ENCODE measurements around the gene CTSA.
"Not testable (repeated sequence)": the region's sequence is repeated elsewhere in the genome, so short reads cannot be mapped to it uniquely, and the experiment has no call there.

The CTSA gene

DNA sequence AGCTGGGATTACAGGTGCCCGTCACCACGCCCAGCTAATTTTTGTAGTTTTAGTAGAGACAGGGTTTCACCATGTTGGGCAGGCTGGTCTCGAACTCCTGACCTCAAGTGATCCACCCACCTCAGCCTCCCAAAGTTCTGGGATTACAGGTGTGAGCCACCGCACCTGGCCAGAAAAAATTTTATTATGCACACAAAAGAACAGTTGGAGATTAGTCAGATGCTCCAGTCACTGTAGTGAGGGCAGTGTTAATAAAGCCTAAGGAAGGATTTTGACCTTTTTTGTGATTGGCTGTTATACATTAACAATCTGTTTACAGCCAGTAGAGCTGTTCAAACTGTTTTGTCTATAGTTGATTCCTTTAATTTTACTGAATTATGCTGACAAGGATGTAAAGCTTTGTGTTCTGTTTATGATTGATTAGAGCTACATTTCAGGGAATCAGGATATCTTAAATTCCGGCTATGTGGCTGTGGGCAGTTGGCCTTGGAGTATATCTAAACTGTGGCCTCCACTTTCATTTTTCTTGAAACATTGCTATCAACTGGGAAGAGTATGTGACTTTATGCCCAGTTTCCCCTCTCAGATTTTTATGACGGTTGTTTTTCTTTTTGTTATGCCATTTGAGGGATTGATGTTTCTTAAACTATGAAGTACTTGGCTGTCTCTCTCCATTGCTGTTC lies 23.9 kb upstream of the CTSA start:
- no peak for DNase-seq

DNA sequence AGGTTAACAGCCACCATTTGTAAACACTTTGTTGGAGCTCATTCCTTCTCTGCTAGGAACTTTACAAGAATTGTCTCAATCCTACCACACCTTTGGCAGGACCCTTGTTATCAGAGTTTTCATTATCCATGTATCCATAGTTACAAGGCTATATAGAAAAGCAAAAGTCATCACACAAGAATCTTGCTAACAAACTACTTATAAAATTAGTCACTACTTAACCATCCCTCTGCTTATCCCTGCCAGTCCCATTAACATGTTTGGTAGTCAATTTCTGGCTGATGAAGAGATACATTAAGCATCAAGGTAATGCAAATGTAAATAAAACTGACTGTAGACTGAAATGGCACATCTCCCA lies 23.3 kb upstream of the CTSA start:
- no peak for DNase-seq

DNA sequence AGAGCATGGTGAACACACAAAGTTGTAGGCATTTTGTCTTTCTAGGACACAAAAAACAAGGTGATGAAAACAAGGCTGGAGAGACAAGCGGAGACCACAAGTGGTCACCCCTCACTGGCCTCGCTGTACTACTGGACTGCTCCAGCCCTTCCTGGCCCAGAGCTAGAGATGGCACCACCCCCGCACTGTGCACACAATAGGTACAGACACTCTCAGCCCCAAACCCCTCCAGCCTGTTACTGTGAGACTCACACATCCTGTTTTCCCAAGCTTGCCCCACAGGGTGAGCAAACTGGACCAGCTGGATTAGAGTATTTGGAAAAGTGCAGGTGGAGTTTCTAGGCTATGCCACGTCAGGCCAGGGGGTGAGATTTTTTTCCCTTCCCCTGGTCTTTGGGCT lies 18.5 kb upstream of the CTSA start:
- no peak for DNase-seq

DNA sequence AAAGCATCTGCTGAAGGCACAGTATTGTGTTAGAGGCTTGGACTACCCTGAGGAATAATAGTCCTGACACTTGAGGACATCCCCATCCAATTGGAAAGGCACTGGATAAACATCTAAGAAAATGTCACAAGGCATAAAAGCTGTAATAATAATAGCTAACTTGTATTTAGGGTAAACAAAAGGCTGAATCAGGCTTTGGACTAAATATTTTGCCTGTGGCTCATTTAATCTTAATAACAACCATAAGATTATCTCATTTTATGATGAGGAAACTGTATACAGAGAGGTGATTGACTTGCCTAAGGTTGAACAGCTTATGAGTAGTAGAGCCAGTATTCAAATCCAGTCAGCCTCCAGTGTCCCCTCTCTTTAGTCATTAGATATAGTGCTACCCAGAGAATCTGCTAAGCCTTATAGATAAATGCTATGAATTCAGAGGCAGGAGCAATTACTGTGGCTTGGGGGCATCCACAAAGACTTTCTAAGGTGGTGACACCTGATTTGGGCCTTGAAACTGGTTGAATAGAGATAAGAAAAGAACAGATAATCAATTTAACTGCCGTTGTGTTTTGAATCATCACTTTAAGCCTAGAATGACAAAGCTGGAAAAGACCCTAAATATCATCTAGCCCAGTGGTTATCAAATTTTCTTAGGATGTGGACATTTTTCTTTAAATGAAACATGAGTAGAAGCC lies 17.6 kb upstream of the CTSA start:
- DNase-seq = no peak

DNA sequence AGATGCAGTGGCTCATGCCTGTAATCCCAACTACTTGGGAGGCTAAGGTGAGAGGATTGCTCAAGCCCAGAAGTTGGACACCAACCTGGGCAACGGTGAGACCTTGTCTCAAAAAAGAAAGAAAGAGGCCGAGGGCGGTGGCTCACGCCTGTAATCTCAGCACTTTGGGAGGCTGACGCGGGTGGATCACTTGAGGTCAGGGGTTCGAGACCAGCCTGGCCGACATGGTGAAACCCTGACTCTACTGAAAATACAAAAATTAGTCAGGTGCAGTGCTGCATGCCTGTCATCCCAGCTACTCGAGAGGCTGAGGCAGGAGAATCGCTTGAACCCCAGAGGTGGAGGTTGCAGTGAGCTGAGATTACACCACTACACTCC lies 17.0 kb upstream of the CTSA start:
- DNase-seq = not testable (repeated sequence)

- no peak for DNase-seq
These were observed 16.6 kb upstream of the CTSA start for GRCh38 chr20:45874576-45874975.

DNA sequence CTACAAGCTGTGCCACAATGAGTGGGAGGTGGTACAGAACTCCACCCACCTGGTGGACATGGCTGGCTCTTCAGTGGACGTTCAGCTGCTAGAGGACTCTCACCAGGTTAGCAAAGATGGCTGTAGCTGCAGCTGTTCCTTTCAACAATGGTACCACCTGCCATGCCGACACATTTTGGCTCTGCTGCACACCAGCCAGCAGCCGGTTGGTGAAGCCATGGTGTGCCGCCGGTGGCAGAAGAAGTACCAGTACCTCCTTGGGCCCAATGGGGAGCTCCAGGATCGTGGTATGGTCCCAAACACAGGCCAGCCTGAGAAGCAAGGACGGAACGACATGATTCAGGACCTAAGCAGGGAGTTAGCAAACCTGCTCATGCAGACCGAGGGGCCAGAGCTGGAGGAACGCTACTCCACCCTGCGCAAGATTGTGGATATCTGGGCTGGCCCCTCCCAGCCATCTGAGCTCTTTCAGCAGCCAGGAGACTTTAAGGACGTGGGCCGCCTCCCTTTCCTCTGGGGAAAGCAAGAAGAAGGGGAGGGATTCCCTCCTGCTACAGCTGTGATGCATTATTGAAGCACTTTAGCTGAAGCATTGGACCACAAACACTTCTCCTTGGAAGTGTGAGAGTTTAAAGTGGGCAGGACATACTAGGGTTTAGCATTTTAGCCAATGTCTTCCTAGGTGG lies 12.9 kb upstream of the CTSA start:
- DNase-seq = peak; percentile 86

DNA sequence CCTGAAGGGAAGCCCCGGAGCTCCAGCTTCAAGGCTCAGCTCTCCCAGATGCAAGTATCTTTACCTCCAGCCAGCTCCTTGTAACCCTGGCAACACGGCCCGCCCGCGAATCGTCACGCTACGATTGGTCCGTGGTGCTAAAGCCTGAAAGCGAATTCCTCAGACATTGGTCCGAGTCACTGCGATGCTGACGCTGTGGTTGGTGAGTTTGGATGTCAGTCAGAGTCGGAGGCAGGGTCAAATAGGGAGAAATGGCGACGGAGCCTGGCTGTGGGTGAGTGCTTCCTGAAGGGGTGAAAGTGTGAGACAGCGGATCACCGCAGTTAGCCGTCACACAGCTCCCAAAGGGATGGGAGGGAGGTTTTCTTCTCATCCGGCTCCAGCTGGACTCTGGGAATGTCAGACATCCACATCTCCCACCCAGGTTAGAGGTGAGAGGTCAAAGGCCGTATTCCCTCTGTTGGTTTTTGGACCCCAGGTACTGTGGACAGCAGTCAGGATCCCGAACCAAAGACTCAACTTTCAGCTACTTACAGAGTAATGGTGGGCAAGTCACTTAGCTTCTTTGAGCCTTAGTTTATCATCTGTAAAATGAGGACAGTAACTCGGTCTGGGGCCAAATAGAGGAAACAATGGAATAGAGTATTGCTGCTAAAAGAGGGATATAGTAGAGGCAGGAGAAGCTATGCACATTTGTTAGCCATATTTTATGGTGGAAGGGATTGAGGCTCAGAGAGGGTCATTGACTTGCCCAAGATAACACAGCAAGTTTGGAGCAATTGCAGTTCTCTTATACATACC lies 9.9 kb upstream of the CTSA start, which contains the start of gene ZSWIM1:
TSS of gene ZSWIM1 (plus strand) at position 240 of the 801 bp plus-strand sequence. CDS start 1,366 bp downstream, outside the sequence.
- peak; percentile 100 for DNase-seq

GRCh38 chr20:45882469-45883099 lies 8.6 kb upstream of the CTSA start:
- DNase-seq = no peak

GRCh38 chr20:45883100-45883469 lies 8.1 kb upstream of the CTSA start:
- DNase-seq = no peak

- DNase-seq = no peak
These were observed 4.4 kb upstream of the CTSA start for GRCh38 chr20:45886590-45887345.

DNA sequence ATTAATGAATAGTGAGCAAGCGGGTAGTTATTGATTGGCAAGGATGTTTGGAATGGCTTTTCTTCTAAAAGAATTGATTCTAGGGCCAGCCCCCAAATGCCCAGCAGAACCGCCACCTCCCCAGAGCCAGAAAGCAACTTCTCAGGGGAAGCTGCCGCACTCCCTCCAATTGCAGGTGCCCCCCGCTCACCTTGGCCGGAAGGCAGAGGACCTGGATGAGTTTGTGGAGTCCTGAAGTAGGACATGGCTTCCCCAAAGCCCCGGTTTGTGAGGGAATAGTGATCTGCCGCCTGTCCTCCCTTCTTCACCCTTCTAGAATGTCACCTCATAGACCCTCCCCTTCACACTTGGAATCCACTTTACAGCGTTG lies 3.8 kb upstream of the CTSA start, which contains the start of gene SPATA25:
TSS of gene SPATA25 (minus strand) at position 277 of the 370 bp plus-strand sequence. CDS start at position 245, 32 bp downstream.
- no peak for DNase-seq

DNA sequence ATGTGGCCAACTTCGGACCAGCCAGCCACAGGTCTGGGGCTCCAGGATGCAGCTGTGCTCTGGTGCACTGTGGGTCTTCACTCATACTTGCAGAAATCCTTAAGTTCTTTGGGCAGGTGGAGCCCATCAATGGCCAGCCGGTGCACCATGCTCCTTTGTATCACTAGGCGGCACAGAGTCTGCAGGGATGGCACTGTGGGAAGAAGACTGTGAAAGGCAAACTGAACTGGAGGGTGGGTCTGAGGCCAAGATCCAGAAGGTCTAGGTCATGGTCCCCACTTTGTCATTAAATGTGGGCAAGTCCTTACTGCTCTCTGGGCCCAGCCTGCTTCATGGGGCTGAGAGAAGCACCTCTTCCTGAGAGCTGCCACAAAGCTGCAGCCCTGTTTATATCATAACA lies 2.5 kb upstream of the CTSA start:
- DNase-seq = no peak

DNA sequence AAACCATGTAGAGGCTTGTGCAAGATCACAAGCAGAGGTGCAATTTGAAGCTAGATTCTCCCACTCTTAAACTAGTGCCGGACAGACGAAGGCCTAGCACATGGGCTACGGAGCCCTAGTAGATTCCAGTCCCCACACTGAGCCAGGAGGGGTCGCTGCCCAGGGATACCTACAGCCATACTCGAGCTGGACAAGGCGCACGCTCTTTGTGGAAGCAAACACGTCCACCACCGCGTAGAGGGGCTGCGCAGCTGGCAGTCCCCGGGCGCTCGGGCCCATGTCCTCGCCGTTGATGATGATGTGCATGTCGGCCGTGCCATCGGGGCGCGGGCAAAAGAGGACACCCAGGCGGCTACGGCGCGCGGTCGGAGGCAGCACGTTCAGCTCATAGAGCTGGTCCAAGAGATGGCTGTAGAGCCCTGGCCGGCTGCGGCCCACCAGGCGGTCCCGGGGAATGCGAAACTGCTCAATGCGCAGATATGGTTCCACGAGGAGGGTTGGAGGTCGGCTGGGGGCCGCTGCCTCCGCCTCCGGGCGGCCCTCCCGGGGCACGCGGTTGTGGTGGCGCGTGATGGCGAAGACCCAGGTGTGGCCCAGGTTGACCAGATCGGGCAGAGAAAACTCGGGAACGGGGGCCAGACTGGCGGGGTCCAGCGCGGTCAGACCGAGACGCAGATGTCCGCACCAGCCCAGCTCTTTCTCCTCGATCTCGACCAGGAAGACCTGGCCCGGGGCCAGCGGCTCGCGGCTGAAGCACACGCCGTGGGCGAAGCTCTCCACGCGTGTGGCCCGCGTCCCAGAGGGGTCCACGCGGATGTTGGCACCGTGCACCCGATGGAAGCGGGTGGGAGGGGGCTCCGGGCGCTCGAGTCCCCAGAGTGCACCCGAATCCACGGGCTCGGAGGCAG lies 804 bp upstream of the CTSA start:
- DNase-seq = peak; percentile 94

GRCh38 chr20:45892049-45892825 lies 1.1 kb downstream of the CTSA start:
- DNase-seq = peak; percentile 47

DNA sequence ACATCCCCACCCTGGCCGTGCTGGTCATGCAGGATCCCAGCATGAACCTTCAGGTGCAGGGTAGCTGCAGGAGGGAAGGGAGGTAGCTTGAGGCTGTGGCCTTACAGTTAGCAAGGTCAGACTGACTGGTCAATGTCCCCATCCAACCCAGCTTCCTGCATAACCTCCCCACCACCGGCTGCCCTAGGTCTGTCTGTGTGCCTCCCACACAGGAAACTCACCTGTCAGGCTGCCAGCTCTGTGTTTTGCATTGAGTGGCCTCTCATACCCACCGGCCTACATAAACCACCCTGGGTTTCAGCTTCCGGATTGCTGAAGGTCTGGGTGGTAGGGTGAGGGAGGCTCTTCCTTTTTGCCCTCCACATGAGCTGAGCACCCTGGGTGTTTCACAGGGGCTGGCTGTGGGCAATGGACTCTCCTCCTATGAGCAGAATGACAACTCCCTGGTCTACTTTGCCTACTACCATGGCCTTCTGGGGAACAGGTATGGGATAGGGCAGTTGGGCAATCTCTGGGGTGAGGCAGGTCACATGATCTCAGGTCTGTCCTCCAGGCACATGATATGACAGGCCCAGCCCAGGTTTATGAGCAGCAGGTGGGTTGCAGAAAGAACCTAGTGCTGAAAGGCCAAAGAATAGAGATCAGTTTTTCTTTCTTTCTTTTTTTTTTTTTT lies 1.8 kb downstream of the CTSA start:
- no peak for DNase-seq

DNA sequence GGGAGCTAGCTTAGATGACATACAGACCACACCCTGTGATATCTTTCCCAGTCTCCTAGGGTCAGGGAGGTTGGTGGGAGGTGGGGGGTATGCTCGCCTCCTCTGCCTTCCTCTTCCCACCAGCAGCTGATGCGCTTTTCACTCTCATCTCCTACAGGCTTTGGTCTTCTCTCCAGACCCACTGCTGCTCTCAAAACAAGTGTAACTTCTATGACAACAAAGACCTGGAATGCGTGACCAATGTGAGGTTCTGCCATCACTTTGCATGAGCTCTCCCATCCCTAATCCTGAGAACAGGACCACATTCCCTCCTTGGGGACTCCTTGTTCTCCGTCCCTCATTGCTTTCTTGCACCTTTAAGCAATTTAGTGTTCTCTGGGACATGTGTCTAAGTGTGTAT lies 2.7 kb downstream of the CTSA start:
- no peak for DNase-seq

- DNase-seq = no peak
These were observed 3.7 kb downstream of the CTSA start for GRCh38 chr20:45894797-45895196.

DNA sequence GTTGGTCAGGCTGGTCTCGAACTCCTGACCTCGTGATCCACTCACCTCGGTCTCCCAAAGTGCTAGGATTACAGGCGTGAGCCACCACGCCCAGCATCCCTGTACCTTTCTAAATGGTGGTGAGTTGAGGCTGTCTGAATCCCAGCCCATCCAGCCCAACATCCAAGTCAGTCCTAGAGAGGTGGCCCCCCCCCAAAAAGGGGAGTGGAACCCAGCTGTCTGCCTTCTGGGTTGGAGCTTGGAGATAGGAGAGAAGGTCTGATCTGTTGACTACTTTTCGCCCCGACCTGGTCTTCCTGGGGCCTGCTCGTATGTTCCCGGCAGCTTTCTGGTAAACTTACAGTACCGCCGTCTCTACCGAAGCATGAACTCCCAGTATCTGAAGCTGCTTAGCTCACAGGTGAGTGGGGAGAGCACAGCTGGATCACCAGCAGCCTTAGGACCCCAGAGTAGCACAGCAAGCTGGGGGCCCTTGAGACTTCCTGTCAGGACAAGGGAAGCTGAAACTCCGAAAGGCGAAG lies 5.6 kb downstream of the CTSA start:
- DNase-seq = no peak
